ENCODE results near the gene PRPSAP2.
"Not testable (repeated sequence)": the region's sequence is repeated elsewhere in the genome, so short reads cannot be mapped to it uniquely, and the experiment has no call there.

- not testable (repeated sequence) for TF ChIP-seq CTCF, EZH2phosphoT487, EZH2 (IDR thresholded peaks at IDR 0.05)
Observed at GRCh38 chr17:18821430-18821829, 36.5 kb upstream of the PRPSAP2 start.

Data from neural progenitor cell (in vitro differentiated cells).